Measurements from ENCODE around the gene RNF7. TPM values are rescaled to one million over a fixed set of nuclear protein-coding genes. Genes with fewer than 3 reads are reported as not detected.
"Not testable (repeated sequence)": the region's sequence is repeated elsewhere in the genome, so short reads cannot be mapped to it uniquely, and the experiment has no call there.

The RNF7 gene
- 10 to 100 TPM; 63.4 to 63.7 TPM for total RNA-seq

- CTCF ChIA-PET: interaction anchor here (0.6 to 4.0 kb wide), 24 partner anchors 14 to 1904 kb away, joined by 3 to 26 read pairs (median 4); partner anchors contain the start of genes ATP1B3 and U2SURP
Observed at GRCh38 chr3:141738022-141738890, at the start of gene RNF7. RNF7 (plus strand) TSS chr3:141738298; CDS start chr3:141738342, 44 bp downstream.

DNA sequence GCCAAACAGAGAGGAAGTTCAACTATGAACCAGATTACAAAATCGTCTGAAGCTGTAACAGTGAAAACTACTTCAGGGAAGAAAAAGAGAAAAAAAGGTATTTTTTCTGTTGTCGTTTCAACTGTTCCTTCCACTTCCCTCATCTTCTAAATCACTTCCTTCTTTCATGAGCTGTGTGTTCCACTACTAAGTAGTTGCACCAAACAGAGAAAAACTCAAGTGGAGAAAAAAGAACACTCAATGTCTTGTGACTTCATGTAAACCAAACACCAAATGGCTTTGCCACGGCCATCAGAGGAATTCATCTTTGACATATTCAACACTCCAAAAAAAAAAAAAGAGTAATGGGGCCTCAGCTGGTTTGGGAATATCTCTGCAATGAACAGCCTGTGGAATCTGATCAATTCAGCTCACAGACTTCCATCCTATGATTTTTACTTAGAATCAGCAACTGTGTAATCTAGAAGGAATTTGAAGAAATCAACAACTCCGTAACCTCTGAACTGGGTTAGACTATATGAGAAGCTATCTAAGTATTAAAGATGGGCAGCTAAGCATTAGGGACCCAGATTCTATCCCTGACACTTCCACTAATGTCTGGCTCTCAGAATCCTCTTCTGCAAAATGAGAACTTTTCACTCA lies 47.5 kb upstream of the RNF7 start:
- CTCF ChIA-PET: no interaction called here
- POLR2A ChIA-PET: no interaction called here

More at GRCh38 chr3:141738022-141738890, at the start of gene RNF7:
- POLR2A ChIA-PET: interaction anchor here (0.7 to 2.8 kb wide), 5 partner anchors 59 to 175 kb away, joined by 6 to 23 read pairs (median 12); partner anchors contain the start of gene ATP1B3

GRCh38 chr3:141691471-141691870 lies 46.6 kb upstream of the RNF7 start:
- POLR2A ChIA-PET, CTCF ChIA-PET: not testable (repeated sequence)

GRCh38 chr3:141692973-141693372 lies 45.1 kb upstream of the RNF7 start:
- POLR2A ChIA-PET, CTCF ChIA-PET: not testable (repeated sequence)

GRCh38 chr3:141699324-141699723 lies 38.8 kb upstream of the RNF7 start:
- ChIA-PET POLR2A (no interaction called here), CTCF (no interaction called here)

DNA sequence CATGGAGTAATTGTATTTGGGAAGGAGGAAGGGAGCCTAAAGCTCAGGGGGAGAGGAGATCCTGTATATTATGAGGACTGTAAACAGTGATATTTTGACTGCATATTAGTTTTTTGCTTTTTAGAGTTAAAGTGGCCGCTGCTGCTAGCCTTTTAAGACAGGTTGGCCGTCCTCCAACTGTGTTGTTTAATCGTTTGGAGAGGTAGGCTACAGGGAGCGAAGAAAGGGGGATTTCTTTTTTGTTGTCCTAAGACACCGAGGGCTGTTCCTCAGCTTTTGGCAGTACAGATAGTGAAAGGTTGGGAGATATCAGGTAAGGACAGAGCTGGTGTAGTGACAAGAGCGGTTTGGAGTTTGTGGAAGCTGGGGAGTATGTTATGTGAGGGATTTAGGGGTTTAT lies 38.2 kb upstream of the RNF7 start:
- ChIA-PET POLR2A (no interaction called here), CTCF (interaction anchor here (0.6 kb wide), 1 partner anchor 286 kb away, joined by 4 read pairs; no protein-coding TSS in a partner anchor)

- POLR2A ChIA-PET, CTCF ChIA-PET: not testable (repeated sequence)
Observed at GRCh38 chr3:141703367-141703766, 34.7 kb upstream of the RNF7 start.

GRCh38 chr3:141707741-141708203 lies 30.3 kb upstream of the RNF7 start:
- ChIA-PET CTCF (no interaction called here), POLR2A (no interaction called here)

DNA sequence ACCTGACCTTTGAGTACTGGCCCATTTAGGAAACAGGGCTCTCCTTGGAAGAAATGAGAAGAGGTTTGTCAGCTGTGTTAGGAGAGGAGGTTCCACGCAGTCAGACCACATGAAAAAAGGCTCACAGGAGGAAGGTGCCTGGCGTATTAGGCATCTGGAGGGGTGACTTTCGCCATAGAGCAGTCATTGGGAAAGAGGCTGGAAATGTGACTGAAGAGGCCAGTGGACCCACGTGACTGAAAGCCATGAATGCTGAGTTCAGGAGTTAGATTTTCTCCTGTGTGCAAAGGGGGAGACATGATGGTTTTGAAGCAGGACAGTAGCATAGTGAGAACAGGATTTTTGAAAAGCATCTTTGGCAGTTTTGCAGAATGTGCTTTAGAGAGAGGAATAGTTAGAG lies 29.7 kb upstream of the RNF7 start:
- CTCF ChIA-PET: no interaction called here
- POLR2A ChIA-PET: no interaction called here

- CTCF ChIA-PET: no interaction called here
- POLR2A ChIA-PET: no interaction called here
Observed at GRCh38 chr3:141709126-141709770, 28.9 kb upstream of the RNF7 start.

- POLR2A ChIA-PET: no interaction called here
- CTCF ChIA-PET: no interaction called here
Observed at GRCh38 chr3:141710121-141710520, 28.0 kb upstream of the RNF7 start.

- CTCF ChIA-PET: no interaction called here
- POLR2A ChIA-PET: no interaction called here
Observed at GRCh38 chr3:141710888-141711616, 27.0 kb upstream of the RNF7 start.

DNA sequence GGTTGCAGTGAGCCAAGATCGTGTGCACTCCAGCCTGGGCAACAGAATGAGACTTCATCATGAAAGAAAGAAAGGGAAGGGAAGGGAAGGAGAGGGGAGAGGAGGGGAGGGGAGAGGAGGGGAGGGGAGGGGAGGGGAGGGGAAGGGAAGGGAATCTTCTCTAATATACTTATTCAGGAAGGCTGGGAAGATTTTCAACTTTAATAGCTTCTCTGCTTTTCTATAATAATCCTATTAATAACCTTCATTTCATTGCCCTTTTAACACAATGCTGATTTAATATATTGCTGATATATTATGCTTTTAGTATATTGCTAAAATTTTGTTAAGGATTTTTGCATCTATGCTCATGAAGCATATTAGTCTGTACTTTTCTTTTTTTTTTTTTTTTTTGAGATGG lies 23.4 kb upstream of the RNF7 start:
- CTCF ChIA-PET: no interaction called here
- POLR2A ChIA-PET: interaction anchor here (0.6 to 0.7 kb wide), 2 partner anchors 22 to 54 kb away, joined by 3 read pairs; no protein-coding TSS in a partner anchor

DNA sequence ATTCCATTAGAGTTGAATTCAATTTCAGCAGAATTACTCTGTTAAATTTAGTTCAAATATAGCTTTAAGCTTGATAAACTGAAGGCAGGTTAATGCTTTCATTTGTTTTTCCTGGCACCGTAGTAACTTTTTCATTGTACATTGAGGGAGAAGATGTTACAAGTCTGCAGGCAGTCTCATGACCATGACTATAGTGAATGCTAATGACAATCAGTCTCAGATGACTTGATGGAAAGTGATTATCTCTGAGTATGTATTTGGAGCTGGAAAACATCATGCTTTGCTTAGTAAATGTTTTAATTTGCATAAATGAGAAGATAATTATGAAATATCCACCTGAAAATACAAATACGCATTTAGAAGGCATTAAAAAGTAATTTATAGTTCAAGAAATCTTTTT lies 16.0 kb upstream of the RNF7 start:
- ChIA-PET POLR2A (interaction anchor here (0.7 kb wide), 1 partner anchor 216 kb away, joined by 3 read pairs; no protein-coding TSS in a partner anchor), CTCF (interaction anchor here (0.6 kb wide), 1 partner anchor 286 kb away, joined by 3 read pairs; no protein-coding TSS in a partner anchor)

GRCh38 chr3:141722648-141723047 lies 15.4 kb upstream of the RNF7 start:
- ChIA-PET POLR2A (no interaction called here), CTCF (interaction anchor here (0.6 kb wide), 1 partner anchor 287 kb away, joined by 3 read pairs; no protein-coding TSS in a partner anchor)

- POLR2A ChIA-PET: no interaction called here
- CTCF ChIA-PET: no interaction called here
Observed at GRCh38 chr3:141723255-141723654, 14.8 kb upstream of the RNF7 start.

GRCh38 chr3:141724186-141724585 lies 13.9 kb upstream of the RNF7 start:
- ChIA-PET CTCF (no interaction called here), POLR2A (no interaction called here)

DNA sequence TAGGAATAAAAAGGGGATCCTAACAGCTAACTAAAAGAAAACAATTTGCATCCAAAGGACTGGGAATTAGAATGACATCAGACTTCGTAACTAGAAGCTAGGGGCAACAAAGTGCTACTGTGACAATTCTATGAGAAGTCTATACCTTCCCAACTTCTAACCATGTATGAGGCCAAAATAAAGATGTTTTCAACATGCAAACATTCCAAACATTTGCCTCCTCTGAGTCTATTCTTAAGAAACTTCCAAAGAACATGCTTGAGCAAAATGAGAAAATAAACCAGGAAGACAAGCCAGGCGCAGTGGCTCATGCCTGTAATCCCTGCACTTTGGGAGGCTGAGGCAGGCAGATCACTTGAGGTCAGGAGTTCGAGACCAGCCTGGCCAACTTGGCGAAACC lies 13.1 kb upstream of the RNF7 start:
- CTCF ChIA-PET: no interaction called here
- POLR2A ChIA-PET: no interaction called here

DNA sequence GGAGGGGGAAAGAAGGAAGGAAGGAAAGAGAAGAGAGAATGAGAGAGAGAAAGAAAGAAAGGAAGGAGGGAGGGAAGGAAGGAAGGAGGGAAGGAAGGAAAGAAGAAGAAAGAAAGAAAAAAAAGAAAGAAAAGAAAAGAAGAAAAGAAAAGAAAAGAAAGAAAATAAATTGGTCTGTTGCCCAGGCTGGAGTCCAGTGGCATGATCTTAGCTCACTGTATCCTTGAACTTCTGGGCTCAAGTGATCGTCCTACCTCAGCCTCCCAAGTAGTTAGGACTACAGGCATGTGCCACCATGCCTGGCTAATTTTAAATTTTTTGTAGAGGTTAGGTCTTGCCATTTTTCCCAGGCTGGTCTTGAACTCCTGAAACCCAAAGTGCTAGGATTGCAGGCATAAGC lies 11.6 kb upstream of the RNF7 start:
- CTCF ChIA-PET: no interaction called here
- POLR2A ChIA-PET: no interaction called here
